Stimulated activated CD4-positive, alpha-beta T cell treated with anti-CD3 and anti-CD28 coated beads, Interleukin-4, amount 100 ng/mL, for 24 hours (primary cell): ENCODE measurements around the gene LY6G6D.

Experiments
- DNase-seq: peaks from one replicate; pipeline ENCODE4 v3.0.0-alpha.2; 2020

The LY6G6D gene

GRCh38 chr6:31715022-31715958, at the start of gene LY6G6D:
Gene LY6G6D (plus strand): TSS chr6:31715348. CDS start chr6:31715356, 8 bp downstream.
- DNase-seq, result no peak

GRCh38 chr6:31665501-31666336, 49.4 kb upstream of the LY6G6D start, which contains the start of gene CSNK2B:
Gene CSNK2B (plus strand): TSS chr6:31666080. CDS start chr6:31666832, 752 bp downstream.
- DNase-seq, result peak; percentile 99

DNA sequence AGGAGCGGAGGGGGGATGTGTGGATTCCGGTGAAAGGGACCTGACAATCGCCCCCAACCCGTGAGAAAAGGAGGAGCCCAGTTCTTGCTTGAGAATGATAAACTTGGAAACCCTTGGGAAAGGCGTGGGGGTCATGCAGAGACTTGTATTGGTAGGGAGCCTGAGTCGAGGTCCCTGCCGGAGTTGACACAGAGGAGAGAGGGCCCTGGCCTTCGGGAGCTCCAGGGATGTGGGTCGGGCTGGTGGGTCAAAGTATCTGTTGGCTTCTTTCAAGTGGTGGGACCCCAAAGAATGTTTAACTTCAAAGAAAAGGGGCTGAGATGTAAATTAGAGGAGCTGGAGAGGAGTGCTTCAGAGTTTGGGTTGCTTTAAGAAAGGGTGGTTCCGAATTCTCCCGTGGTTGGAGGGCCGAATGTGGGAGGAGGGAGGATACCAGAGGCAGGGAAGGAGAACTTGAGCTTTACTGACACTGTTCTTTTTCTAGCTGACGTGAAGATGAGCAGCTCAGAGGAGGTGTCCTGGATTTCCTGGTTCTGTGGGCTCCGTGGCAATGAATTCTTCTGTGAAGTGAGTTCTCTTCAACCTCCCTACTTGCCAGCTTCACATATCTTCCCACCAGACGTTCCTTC, 48.7 kb upstream of the LY6G6D start:
- DNase-seq, result no peak

DNA sequence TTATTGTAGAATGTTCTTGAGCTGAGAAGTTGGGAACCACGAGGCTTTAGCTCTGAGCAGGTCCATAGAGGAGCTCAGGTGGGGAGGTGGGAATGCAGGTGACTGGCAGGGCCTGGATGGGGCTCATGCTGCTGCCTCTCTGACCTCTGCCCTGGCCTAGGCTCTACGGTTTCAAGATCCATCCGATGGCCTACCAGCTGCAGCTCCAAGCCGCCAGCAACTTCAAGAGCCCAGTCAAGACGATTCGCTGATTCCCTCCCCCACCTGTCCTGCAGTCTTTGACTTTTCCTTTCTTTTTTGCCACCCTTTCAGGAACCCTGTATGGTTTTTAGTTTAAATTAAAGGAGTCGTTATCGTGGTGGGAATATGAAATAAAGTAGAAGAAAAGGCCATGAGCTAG, 45.5 kb upstream of the LY6G6D start, which contains the start of gene LY6G5B:
Gene LY6G5B (plus strand): TSS at position 301 of the 400 bp plus-strand sequence. CDS start 975 bp downstream, outside the sequence.
- DNase-seq, result no peak

DNA sequence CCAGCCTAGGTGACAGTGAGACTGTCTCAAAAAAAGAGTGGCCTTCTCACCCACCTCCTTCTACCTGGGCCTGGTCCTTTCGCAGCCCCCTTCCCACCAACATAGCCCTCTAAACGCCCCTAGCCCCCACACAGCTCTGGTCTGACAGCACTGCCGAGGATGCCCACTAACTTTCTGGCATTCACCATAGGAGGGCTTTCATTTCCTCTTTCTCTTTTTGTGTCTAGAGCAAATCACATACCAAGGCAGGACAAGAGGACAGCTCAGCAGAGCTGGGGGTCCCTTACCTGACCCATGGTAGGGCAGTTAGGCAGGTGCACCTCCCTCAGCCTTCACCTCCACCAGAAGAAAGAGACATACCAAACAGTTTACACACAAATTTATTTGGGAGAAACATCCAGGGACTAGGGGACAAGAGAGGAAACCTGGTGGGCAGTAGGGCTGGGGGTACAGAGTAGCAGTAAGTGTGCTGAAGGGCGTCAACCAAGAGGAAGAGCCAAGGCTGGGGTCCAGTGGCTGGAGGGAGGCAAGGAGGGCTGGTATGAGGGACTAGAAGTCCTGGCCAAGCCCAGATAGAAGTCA, 38.7 kb upstream of the LY6G6D start:
- DNase-seq, result no peak

DNA sequence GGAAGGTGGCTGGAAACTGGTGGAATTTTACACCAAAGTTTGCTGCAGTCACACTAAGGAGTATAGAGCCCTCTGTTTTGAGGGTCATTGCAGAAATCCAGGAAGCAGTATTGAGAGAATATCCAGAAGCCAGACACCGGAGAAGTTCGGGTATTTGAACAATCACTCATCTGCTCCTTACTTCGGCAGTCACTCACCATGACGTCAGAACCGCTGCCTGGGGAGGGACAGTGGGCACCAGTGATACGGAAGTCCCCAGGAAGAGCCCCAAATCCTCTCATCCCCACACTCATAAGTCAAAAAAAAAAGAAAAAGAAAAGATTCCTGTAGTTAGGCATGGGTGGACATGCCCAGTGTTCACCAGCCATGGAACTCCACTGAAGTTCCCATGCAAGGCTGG, 38.2 kb upstream of the LY6G6D start:
- DNase-seq, result no peak

GRCh38 chr6:31677955-31678354, 37.2 kb upstream of the LY6G6D start:
- DNase-seq, result no peak

- peak; percentile 74 for DNase-seq
Observed at GRCh38 chr6:31680226-31681134, 34.7 kb upstream of the LY6G6D start, which contains the start of gene LY6G5C. Gene LY6G5C (minus strand): TSS chr6:31681067. CDS start chr6:31680373, 694 bp downstream.

DNA sequence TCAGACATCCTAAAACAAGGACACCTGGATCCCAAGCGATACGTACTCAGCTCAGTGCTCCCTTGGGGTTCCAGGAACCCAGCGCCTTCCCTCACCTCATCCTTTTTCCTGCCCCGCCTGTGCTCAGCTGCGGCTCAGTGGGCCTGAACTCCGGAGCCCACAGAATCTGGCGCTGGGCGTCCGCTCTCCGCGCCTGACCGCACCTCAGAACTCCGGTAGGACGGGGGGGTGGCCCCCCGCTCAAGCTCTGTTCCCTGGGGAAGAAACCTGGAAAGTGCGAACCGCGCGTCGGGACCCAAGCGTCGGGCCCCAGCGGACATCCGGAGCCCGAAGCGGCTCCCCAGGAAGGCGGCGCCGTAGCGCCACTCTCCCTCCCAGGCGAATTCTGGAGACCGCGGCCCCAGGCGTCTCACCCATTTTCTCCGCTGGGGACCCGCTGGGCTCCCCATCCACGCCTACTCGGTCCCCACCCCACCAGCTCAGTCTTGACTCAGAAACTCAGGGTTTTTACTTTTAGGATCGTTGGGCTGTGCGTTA, 33.9 kb upstream of the LY6G6D start:
- DNase-seq, result peak; percentile 48

DNA sequence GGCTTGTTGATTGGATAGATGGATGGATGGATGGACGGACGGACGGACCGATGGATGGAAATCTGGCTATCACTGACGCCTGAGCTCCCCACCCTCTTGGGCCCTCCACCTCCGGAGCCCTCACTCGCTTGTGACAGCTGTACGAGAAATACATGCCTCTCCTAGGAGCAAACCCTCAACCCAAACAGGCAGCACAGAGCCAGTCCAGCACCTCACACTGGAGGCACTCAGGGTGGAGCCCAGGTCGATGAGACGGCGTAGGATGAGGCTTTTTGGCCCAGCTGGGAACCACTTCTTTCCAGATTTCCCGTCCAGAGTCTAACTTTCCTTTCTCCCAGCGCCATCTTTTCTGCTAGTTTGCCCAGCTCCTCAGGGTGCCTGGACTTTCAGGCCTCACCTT, 31.6 kb upstream of the LY6G6D start:
- no peak for DNase-seq

DNA sequence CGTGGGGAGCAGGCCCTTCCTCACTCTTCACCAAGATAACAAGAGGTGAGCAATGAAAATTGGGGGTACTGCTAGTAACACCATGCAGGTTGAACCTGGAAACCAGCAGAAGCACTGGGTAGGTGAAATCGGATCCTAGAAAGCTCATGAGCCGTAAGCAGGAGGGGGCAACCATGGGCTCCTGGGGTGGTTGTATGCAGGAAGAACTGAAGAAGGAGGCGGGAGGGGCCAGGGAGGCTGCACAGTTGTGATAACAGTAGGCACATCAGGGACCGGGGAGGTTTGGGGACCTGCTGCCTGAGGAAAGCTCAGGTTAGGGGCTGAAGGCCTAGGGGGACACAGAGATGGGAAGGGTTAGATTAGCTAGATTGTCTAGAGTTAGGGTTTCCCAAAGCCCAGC, 28.7 kb upstream of the LY6G6D start:
- no peak for DNase-seq

- no peak for DNase-seq
Observed at GRCh38 chr6:31687321-31687720, 27.8 kb upstream of the LY6G6D start.

DNA sequence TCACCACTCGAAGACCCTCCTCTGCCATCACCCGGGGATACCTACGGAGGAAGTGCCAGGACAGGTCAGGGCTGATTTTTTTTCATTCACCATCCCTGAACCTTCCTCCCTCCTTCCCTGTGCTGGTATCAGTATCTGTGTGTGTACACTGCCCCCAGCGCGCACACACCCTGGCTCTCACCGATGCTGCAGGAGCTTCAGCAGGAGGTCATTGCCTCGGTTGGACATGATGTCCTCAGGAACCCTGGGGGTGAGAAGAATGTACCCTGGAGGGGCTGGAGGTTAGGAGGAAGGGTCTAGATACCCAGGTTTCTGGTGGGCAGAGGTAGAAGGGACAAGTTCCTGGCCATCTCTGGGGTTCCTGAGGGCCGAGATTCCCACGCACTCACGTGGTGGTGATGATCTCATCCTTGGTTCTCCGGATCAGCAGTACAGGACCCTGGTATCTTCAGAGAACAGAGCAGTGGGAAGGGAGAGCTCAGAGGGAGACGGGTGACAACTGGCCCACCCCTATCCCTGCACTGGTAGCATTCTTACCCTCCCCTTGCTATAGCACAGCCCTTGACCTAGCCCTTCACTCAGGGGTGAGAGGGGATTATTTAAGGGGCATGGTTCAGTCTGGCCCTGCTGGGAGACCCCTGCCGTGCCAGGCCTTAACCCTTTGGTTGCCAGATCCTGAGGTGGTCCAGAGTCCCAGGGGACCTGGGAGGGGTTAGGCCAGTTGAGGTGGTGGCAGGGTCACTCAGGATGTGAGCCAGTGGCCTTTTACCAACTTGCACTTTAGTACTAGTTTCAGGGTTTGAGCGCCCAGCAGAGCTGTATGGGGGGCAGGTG, 27.1 kb upstream of the LY6G6D start:
- DNase-seq, result no peak

- DNase-seq, result no peak
Observed at GRCh38 chr6:31689249-31690110, 25.7 kb upstream of the LY6G6D start.

GRCh38 chr6:31690231-31691077, 24.7 kb upstream of the LY6G6D start:
- no peak for DNase-seq

- no peak for DNase-seq
Observed at GRCh38 chr6:31691078-31691463, 24.1 kb upstream of the LY6G6D start.

DNA sequence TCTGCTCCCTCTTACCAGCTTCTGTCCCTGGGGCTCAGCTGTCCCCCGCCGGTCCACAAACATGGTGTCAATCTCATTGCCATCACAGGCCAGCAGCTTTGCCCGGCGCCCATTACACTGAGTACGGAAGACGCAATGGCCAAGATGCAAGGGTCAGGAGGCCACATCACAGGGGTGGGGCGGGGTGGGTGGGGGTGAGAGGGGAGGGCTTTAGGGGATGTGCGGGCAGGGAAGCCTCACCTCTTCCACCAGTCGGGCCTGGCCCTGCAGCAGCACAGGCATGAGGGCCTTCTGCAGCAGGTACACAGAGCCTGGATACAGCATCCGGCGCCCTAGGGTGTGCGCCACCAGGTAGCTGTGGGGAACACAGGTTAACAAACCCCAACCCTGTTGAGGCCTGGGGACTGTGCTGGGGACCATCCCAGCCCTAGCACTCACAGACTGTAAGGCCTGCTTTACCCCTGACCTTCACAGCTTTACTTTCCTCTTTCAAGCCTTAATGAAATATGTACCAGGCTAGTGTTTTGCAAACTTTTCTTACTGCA, 23.5 kb upstream of the LY6G6D start:
- DNase-seq, result no peak

GRCh38 chr6:31692353-31692752, 22.8 kb upstream of the LY6G6D start:
- no peak for DNase-seq
